ENCODE results near the gene MEGF11.

Gene MEGF11

GRCh38 chr15:66038387-66039116 is 215.0 kb downstream of the MEGF11 start:
- H3K4me3 ChIP-seq (ENCODE audit: low read length): no peak overlapping the region
- no peak for TF ChIP-seq ZNF274 (IDR thresholded peaks at IDR 0.05; ENCODE audit: low read depth, low read length)

- no peak for TF ChIP-seq ZNF274 (IDR thresholded peaks at IDR 0.05; ENCODE audit: low read depth, low read length)
- no peak overlapping the region for H3K4me3 ChIP-seq (ENCODE audit: low read length)
These were observed 216.7 kb downstream of the MEGF11 start for GRCh38 chr15:66036859-66037258.

- TF ChIP-seq ZNF274 (IDR thresholded peaks at IDR 0.05; ENCODE audit: low read depth, low read length): no peak
These were observed 217.6 kb downstream of the MEGF11 start for GRCh38 chr15:66035901-66036300.

GRCh38 chr15:66033143-66033542 is 220.4 kb downstream of the MEGF11 start:
- TF ChIP-seq ZNF274 (IDR thresholded peaks at IDR 0.05; ENCODE audit: low read depth, low read length): no peak
- H3K4me3 ChIP-seq (ENCODE audit: low read length): no peak overlapping the region

More at GRCh38 chr15:66035901-66036300, 217.6 kb downstream of the MEGF11 start:
- H3K4me3 ChIP-seq (ENCODE audit: low read length): no peak overlapping the region

- TF ChIP-seq ZNF274 (IDR thresholded peaks at IDR 0.05; ENCODE audit: low read depth, low read length): no peak
- H3K4me3 ChIP-seq (ENCODE audit: low read length): no peak overlapping the region
These were observed 221.5 kb downstream of the MEGF11 start for GRCh38 chr15:66032006-66032405.

GRCh38 chr15:66030650-66031049 is 222.9 kb downstream of the MEGF11 start:
- TF ChIP-seq ZNF274 (IDR thresholded peaks at IDR 0.05; ENCODE audit: low read depth, low read length): no peak
- H3K4me3 ChIP-seq (ENCODE audit: low read length): no peak overlapping the region

GRCh38 chr15:66029650-66030049 is 223.9 kb downstream of the MEGF11 start:
- no peak for TF ChIP-seq ZNF274 (IDR thresholded peaks at IDR 0.05; ENCODE audit: low read depth, low read length)
- no peak overlapping the region for H3K4me3 ChIP-seq (ENCODE audit: low read length)

- TF ChIP-seq ZNF274 (IDR thresholded peaks at IDR 0.05; ENCODE audit: low read depth, low read length): no peak
- no peak overlapping the region for H3K4me3 ChIP-seq (ENCODE audit: low read length)
These were observed 226.2 kb downstream of the MEGF11 start for GRCh38 chr15:66027268-66027805.

GRCh38 chr15:66025972-66026371 is 227.6 kb downstream of the MEGF11 start:
- no peak for TF ChIP-seq ZNF274 (IDR thresholded peaks at IDR 0.05; ENCODE audit: low read depth, low read length)
- no peak overlapping the region for H3K4me3 ChIP-seq (ENCODE audit: low read length)

- no peak for TF ChIP-seq ZNF274 (IDR thresholded peaks at IDR 0.05; ENCODE audit: low read depth, low read length)
These were observed 228.5 kb downstream of the MEGF11 start for GRCh38 chr15:66025015-66025452.

GRCh38 chr15:66024116-66024515 is 229.4 kb downstream of the MEGF11 start:
- H3K4me3 ChIP-seq (ENCODE audit: low read length): no peak overlapping the region
- TF ChIP-seq ZNF274 (IDR thresholded peaks at IDR 0.05; ENCODE audit: low read depth, low read length): no peak

More at GRCh38 chr15:66025015-66025452, 228.5 kb downstream of the MEGF11 start:
- H3K4me3 ChIP-seq (ENCODE audit: low read length): no peak overlapping the region

- TF ChIP-seq ZNF274 (IDR thresholded peaks at IDR 0.05; ENCODE audit: low read depth, low read length): no peak
- no peak overlapping the region for H3K4me3 ChIP-seq (ENCODE audit: low read length)
These were observed 230.1 kb downstream of the MEGF11 start for GRCh38 chr15:66023311-66023972.

GRCh38 chr15:66022163-66022525 is 231.4 kb downstream of the MEGF11 start:
- TF ChIP-seq ZNF274 (IDR thresholded peaks at IDR 0.05; ENCODE audit: low read depth, low read length): no peak

GRCh38 chr15:66021496-66022162 is 231.9 kb downstream of the MEGF11 start:
- H3K4me3 ChIP-seq (ENCODE audit: low read length): no peak overlapping the region
- no peak for TF ChIP-seq ZNF274 (IDR thresholded peaks at IDR 0.05; ENCODE audit: low read depth, low read length)

More at GRCh38 chr15:66022163-66022525, 231.4 kb downstream of the MEGF11 start:
- no peak overlapping the region for H3K4me3 ChIP-seq (ENCODE audit: low read length)

Measured in GM08714 (cell line).